Measurements from ENCODE around the gene DLX1.

DLX1 gene

GRCh38 chr2:172100935-172101820, 15.9 kb downstream of the DLX1 start (continued):
- no peak for TF ChIP-seq PBX3 (CRISPR knock-in tag; IDR thresholded peaks at IDR 0.05)
- no peak for TF ChIP-seq SP7 (tag by site-specific recombination; IDR thresholded peaks at IDR 0.05)
- no peak for TF ChIP-seq ZNF23 (tag by site-specific recombination; IDR thresholded peaks at IDR 0.05; ENCODE audit: borderline replicate concordance)
- TF ChIP-seq ZNF140 (tag by site-specific recombination; IDR thresholded peaks at IDR 0.05): no peak
- TF ChIP-seq ZNF433 (tag by site-specific recombination; IDR thresholded peaks at IDR 0.05; ENCODE audit: low read depth): no peak
- no peak for TF ChIP-seq ZNF639 (tag by site-specific recombination; IDR thresholded peaks at IDR 0.05)
- TF ChIP-seq OSR2 (tag by site-specific recombination; IDR thresholded peaks at IDR 0.05): peak; percentile 20; the same call in 1 of the 2 replicates
- TF ChIP-seq ZNF529 (tag by site-specific recombination; IDR thresholded peaks at IDR 0.05; ENCODE audit: insufficient replicate concordance): no peak
- TF ChIP-seq ZNF658 (tag by site-specific recombination; IDR thresholded peaks at IDR 0.05): no peak
- TF ChIP-seq ZBTB1 (tag by site-specific recombination; IDR thresholded peaks at IDR 0.05): no peak
- TF ChIP-seq ZNF580 (tag by site-specific recombination; IDR thresholded peaks at IDR 0.05): no peak
- no peak for TF ChIP-seq ZNF274 (IDR thresholded peaks at IDR 0.05; ENCODE audit: low read length)
- no peak for TF ChIP-seq ZNF274 (tag by site-specific recombination; IDR thresholded peaks at IDR 0.05; ENCODE audit: borderline replicate concordance)
- TF ChIP-seq ZNF350 (tag by site-specific recombination; IDR thresholded peaks at IDR 0.05): no peak
- no peak for TF ChIP-seq ZNF544 (tag by site-specific recombination; IDR thresholded peaks at IDR 0.05)
- TF ChIP-seq ZNF133 (tag by site-specific recombination; IDR thresholded peaks at IDR 0.05): no peak
- no peak for TF ChIP-seq KLF1 (tag by site-specific recombination; IDR thresholded peaks at IDR 0.05)
- no peak for TF ChIP-seq REPIN1 (tag by site-specific recombination; IDR thresholded peaks at IDR 0.05; ENCODE audit: low read depth)
- TF ChIP-seq ZNF571 (tag by site-specific recombination; IDR thresholded peaks at IDR 0.05): no peak
- no peak for TF ChIP-seq ZNF19 (tag by site-specific recombination; IDR thresholded peaks at IDR 0.05; ENCODE audit: low read depth)
- no peak for TF ChIP-seq ZNF670 (tag by site-specific recombination; IDR thresholded peaks at IDR 0.05; ENCODE audit: low read depth)
- no peak for TF ChIP-seq GFI1B (tag by site-specific recombination; IDR thresholded peaks at IDR 0.05)
- TF ChIP-seq PRDM6 (tag by site-specific recombination; IDR thresholded peaks at IDR 0.05): no peak
- no peak for TF ChIP-seq ZNF76 (tag by site-specific recombination; IDR thresholded peaks at IDR 0.05; ENCODE audit: borderline replicate concordance, low read depth)
- no peak for TF ChIP-seq HOXC10 (CRISPR knock-in tag; IDR thresholded peaks at IDR 0.05)
- TF ChIP-seq ZNF175 (tag by site-specific recombination; IDR thresholded peaks at IDR 0.05): no peak
- TF ChIP-seq ZNF37A (tag by site-specific recombination; IDR thresholded peaks at IDR 0.05): no peak
- TF ChIP-seq, protein P1, sequence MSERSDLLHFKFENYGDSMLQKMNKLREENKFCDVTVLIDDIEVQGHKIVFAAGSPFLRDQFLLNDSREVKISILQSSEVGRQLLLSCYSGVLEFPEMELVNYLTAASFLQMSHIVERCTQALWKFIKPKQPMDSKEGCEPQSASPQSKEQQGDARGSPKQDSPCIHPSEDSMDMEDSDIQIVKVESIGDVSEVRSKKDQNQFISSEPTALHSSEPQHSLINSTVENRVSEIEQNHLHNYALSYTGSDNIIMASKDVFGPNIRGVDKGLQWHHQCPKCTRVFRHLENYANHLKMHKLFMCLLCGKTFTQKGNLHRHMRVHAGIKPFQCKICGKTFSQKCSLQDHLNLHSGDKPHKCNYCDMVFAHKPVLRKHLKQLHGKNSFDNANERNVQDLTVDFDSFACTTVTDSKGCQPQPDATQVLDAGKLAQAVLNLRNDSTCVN (tag by site-specific recombination; optimal IDR thresholded peaks at IDR 0.05): peak; percentile 41
- no peak; the same call in 1 of the 2 replicates for TF ChIP-seq KLF8 (tag by site-specific recombination; IDR thresholded peaks at IDR 0.05)
- no peak for TF ChIP-seq KLF17 (tag by site-specific recombination; IDR thresholded peaks at IDR 0.05)
- no peak for TF ChIP-seq ZNF776 (tag by site-specific recombination; IDR thresholded peaks at IDR 0.05; ENCODE audit: borderline replicate concordance)
- TF ChIP-seq SCRT1 (tag by site-specific recombination; IDR thresholded peaks at IDR 0.05; ENCODE audit: borderline replicate concordance): no peak
- TF ChIP-seq ZNF501 (tag by site-specific recombination; IDR thresholded peaks at IDR 0.05): no peak
- no peak for TF ChIP-seq ZNF426 (tag by site-specific recombination; IDR thresholded peaks at IDR 0.05)
- TF ChIP-seq EGR2 (tag by site-specific recombination; IDR thresholded peaks at IDR 0.05; ENCODE audit: low read depth): no peak
